H1 (cell line): ENCODE measurements around the gene TMEM154. TPM values are rescaled to one million over a fixed set of nuclear protein-coding genes. Genes with fewer than 3 reads are reported as not detected.

Source experiments
- CTCF ChIA-PET: fragments of 300-600 bp; sonication (Branson Sonifier 250); formaldehyde crosslinking; loops from one replicate; lab custom pipeline; 2021; ENCODE audit not compliant: partially characterized antibody; lab: Charles Lee
- POLR2A ChIA-PET: fragments of 300-600 bp; sonication (Branson Sonifier 250); formaldehyde crosslinking; loops from one replicate; lab custom pipeline; 2021; ENCODE audit warnings: inconsistent platforms; ENCODE audit not compliant: partially characterized antibody; lab: Charles Lee
- DNase-seq, 2 experiments: peaks; one replicate each; pipeline versions ENCODE4 v3.0.0 to v3.0.0-alpha.2; 2010 to 2022; ENCODE audit warnings: low spot score in 2 of 2, low read depth in 1 of 2, mixed read lengths in 1 of 2
- FAIRE-seq: peaks from 2 replicates; lab custom pipeline; 2011; peaks lifted over from hg19 to GRCh38; lab: Jason Lieb, UNC
- H2AFZ ChIP-seq: 2 replicates; pipeline ENCODE4 v1.8.1; 2012; ENCODE audit warnings: low read length, inconsistent platforms
- H2AK5ac ChIP-seq: 2 replicates; pipeline ENCODE4 v1.6.1; 2013; ENCODE audit warnings: low read depth, low read length
- H2BK120ac ChIP-seq: replicated peaks from 2 replicates; pipeline ENCODE3; 2013; ENCODE audit warnings: low read depth, low read length, inconsistent platforms
- H2BK12ac ChIP-seq: 2 replicates; pipeline ENCODE4 v1.6.1; 2013; ENCODE audit warnings: low read depth, low read length
- H2BK15ac ChIP-seq: 2 replicates; pipeline ENCODE4 v1.6.1; 2013; ENCODE audit warnings: low read length
- H2BK20ac ChIP-seq: 2 replicates; pipeline ENCODE4 v1.6.1; 2013; ENCODE audit warnings: low read length
- H2BK5ac ChIP-seq: 2 replicates; pipeline ENCODE4 v1.6.1; 2013; ENCODE audit warnings: low read depth, low read length
- H3K14ac ChIP-seq: 2 replicates; pipeline ENCODE4 v1.6.1; 2013; ENCODE audit warnings: inconsistent platforms; ENCODE audit not compliant: insufficient read length
- H3K18ac ChIP-seq: 2 replicates; pipeline ENCODE4 v1.6.1; 2013; ENCODE audit warnings: low read length; ENCODE audit errors: extremely low read depth
- H3K23ac ChIP-seq: 2 replicates; pipeline ENCODE4 v1.6.1; 2013; ENCODE audit warnings: inconsistent platforms; ENCODE audit not compliant: insufficient read length
- H3K23me2 ChIP-seq: 2 replicates; pipeline ENCODE4 v1.6.1; 2013; ENCODE audit warnings: low read depth, low read length
- H3K27ac ChIP-seq: 2 replicates; pipeline ENCODE4 v1.6.1; 2011; ENCODE audit warnings: low read depth, low read length, inconsistent platforms
- H3K27me3 ChIP-seq, 4 experiments: replicated peaks in 1 of 4; 1 replicate in 1 of 4; 2 replicates in 3 of 4; pipeline versions ENCODE4 v1.6.1 to v1.8.1; 2011 to 2013; ENCODE audit warnings: low read length in 3 of 4, mild to moderate bottlenecking in 3 of 4, inconsistent platforms in 2 of 4, mixed read lengths in 2 of 4, moderate library complexity in 1 of 4; ENCODE audit not compliant: control insufficient read depth in 3 of 4, insufficient read depth in 3 of 4; ENCODE audit errors: extremely low read depth in 1 of 4
- H3K36me3 ChIP-seq, 4 experiments: 2 replicates each; pipeline versions ENCODE4 v1.6.1 to v1.8.1; 2011 to 2013; ENCODE audit warnings: mild to moderate bottlenecking in 4 of 4, low read length in 3 of 4, moderate library complexity in 2 of 4, control low read depth in 1 of 4, inconsistent platforms in 1 of 4; ENCODE audit not compliant: insufficient read depth in 4 of 4, control insufficient read depth in 2 of 4
- H3K4ac ChIP-seq: replicated peaks from 2 replicates; pipeline ENCODE3; 2013; ENCODE audit warnings: low read length, low read depth, mixed read lengths, inconsistent platforms; ENCODE audit not compliant: insufficient read length
- H3K4me1 ChIP-seq, 4 experiments: replicated peaks in 1 of 4; 1 replicate in 1 of 4; 2 replicates in 3 of 4; pipeline versions ENCODE4 v1.6.1 to v1.8.1; 2011 to 2013; ENCODE audit warnings: low read length in 3 of 4, inconsistent platforms in 2 of 4, mixed read lengths in 1 of 4; ENCODE audit not compliant: insufficient read depth in 4 of 4, control insufficient read depth in 3 of 4
- H3K4me2 ChIP-seq, 2 experiments: 2 replicates each; pipeline versions ENCODE4 v1.6.1 to v1.8.1; 2011 to 2013; ENCODE audit warnings: low read depth in 2 of 2, low read length in 2 of 2, control low read depth in 1 of 2, inconsistent platforms in 1 of 2, mild to moderate bottlenecking in 1 of 2; ENCODE audit not compliant: insufficient read depth in 1 of 2
- H3K4me3 ChIP-seq, 4 experiments: fragments of 200-600, 300-600 bp in 1 of 4; sonication (generic), shearing (Covaris generic), sonication (Bioruptor Twin) in 1 of 4; 2 replicates each; pipeline versions ENCODE4 v1.5.1 to v1.8.1; 2011 to 2016; ENCODE audit warnings: low read length in 4 of 4, low read depth in 3 of 4, control low read depth in 2 of 4, inconsistent platforms in 2 of 4, mild to moderate bottlenecking in 2 of 4, mixed read lengths in 1 of 4, moderate library complexity in 1 of 4; ENCODE audit not compliant: insufficient read depth in 2 of 4; ENCODE audit errors: extremely low read depth in 1 of 4
- H3K56ac ChIP-seq: replicated peaks from 2 replicates; pipeline ENCODE3; 2013; ENCODE audit warnings: low read depth, mild to moderate bottlenecking, mixed read lengths, low read length, inconsistent platforms; ENCODE audit not compliant: insufficient read length
- H3K79me1 ChIP-seq: 2 replicates; pipeline ENCODE4 v1.6.1; 2013; ENCODE audit warnings: low read depth, low read length, control low read depth
- H3K79me2 ChIP-seq, 2 experiments: 2 replicates each; pipeline versions ENCODE4 v1.6.1 to v1.8.1; 2012 to 2013; ENCODE audit warnings: low read length in 2 of 2, mild to moderate bottlenecking in 2 of 2, inconsistent platforms in 1 of 2; ENCODE audit not compliant: insufficient read depth in 2 of 2, control insufficient read depth in 1 of 2
- H3K9ac ChIP-seq, 4 experiments: replicated peaks in 1 of 4; 1 replicate in 1 of 4; 2 replicates in 3 of 4; pipeline versions ENCODE4 v1.6.1 to v1.8.1; 2011 to 2013; ENCODE audit warnings: low read depth in 3 of 4, low read length in 3 of 4, control low read depth in 2 of 4, mild to moderate bottlenecking in 2 of 4, moderate library complexity in 2 of 4, inconsistent platforms in 1 of 4; ENCODE audit errors: extremely low read depth in 1 of 4
- H3K9me3 ChIP-seq, 2 experiments: 2 replicates each; pipeline versions ENCODE4 v1.6.1 to v1.8.1; 2012 to 2013; ENCODE audit warnings: mild to moderate bottlenecking in 2 of 2, moderate library complexity in 2 of 2, control low read depth in 1 of 2, inconsistent platforms in 1 of 2, low read depth in 1 of 2, low read length in 1 of 2, mixed read lengths in 1 of 2; ENCODE audit not compliant: insufficient read depth in 2 of 2
- H4K20me1 ChIP-seq, 2 experiments: replicated peaks in 1 of 2; 2 replicates each; pipeline versions ENCODE3 to v1.8.1; 2011 to 2013; ENCODE audit warnings: inconsistent platforms in 2 of 2, low read length in 2 of 2, mild to moderate bottlenecking in 1 of 2; ENCODE audit not compliant: insufficient read depth in 2 of 2, control insufficient read depth in 1 of 2
- H4K5ac ChIP-seq: 2 replicates; pipeline ENCODE4 v1.6.1; 2013; ENCODE audit warnings: low read length, low read depth, mixed read lengths, inconsistent platforms; ENCODE audit not compliant: insufficient read length
- H4K8ac ChIP-seq: 2 replicates; pipeline ENCODE4 v1.8.0; 2013; ENCODE audit warnings: mild to moderate bottlenecking, moderate library complexity, low read length, inconsistent platforms; ENCODE audit not compliant: insufficient read depth; ENCODE audit errors: extremely low read depth
- H4K91ac ChIP-seq: replicated peaks from 2 replicates; pipeline ENCODE3; 2013; ENCODE audit warnings: low read length, mixed read lengths, inconsistent platforms; ENCODE audit not compliant: insufficient read length
- CEBPB ChIP-seq: IDR thresholded peaks from 2 replicates; pipeline ENCODE4 v1.6.1; 2012; ENCODE audit warnings: low read depth, low read length
- SAP30 ChIP-seq: fragments of 300-600 bp; sonication (generic); IDR thresholded peaks from 2 replicates; pipeline ENCODE4 v1.7.1; 2012; ENCODE audit warnings: low read length, moderate library complexity, mild to moderate bottlenecking, inconsistent platforms; ENCODE audit not compliant: insufficient read depth, insufficient replicate concordance
- SP4 ChIP-seq: IDR thresholded peaks from 2 replicates; pipeline ENCODE4 v1.6.1; 2012; ENCODE audit warnings: low read length, inconsistent platforms
- WGBS, 2 experiments: shearing (Covaris generic) in 1 of 2; methylation state at CpG; one replicate each; pipeline versions ENCODE4 v1.1.6 to v1.1.7; 2013 to 2015; ENCODE audit warnings: low lambda C conversion rate in 2 of 2, mixed read lengths in 2 of 2, inconsistent platforms in 1 of 2, low coverage in 1 of 2, missing lambda C conversion rate in 1 of 2; ENCODE audit not compliant: insufficient replicate concordance in 2 of 2, insufficient coverage in 1 of 2, insufficient read length in 1 of 2; ENCODE audit errors: extremely low coverage in 1 of 2, missing lambda C conversion rate in 1 of 2; 5-methylcytosine and 5-hydroxymethylcytosine counted together
- polyA plus RNA-seq, 7 experiments: library from polyadenylated mRNA; depleted of rRNA in 3 of 7; stranded (reverse) in 5 of 7; unstranded in 2 of 7; fragments of >200 nt in 5 of 7; fragments of 200-250 nt in 2 of 7; gene quantifications; 1 replicate in 5 of 7; 2 replicates in 1 of 7; 4 replicates in 1 of 7; pipeline versions ENCODE4 v1.2.1 to v1.2.3, GENCODE V29; 2011 to 2013; ENCODE audit warnings: missing spikeins in 2 of 7, mixed read lengths in 2 of 7
- total RNA-seq: library from RNA; stranded (reverse); fragmentation: NEBNext Ultra II Directional; extraction: Animal tissue kit (Norgen Biotek cat#: 25700); gene quantifications from 2 replicates; pipeline ENCODE4 v1.2.1, GENCODE V29; 2021
- TF ChIP-seq, protein P1 (sequence below): IDR thresholded peaks from 2 replicates; pipeline ENCODE4 v1.6.1; 2011; ENCODE audit warnings: low read depth, mild to moderate bottlenecking, low read length; ENCODE audit not compliant: insufficient read depth

TMEM154 gene
- total and polyA plus RNA-seq, 2 of the 8 experiments (the other 6 are each of a cell fraction or from before 2014, with no cell fraction given): 0.33 to 1.2 TPM

DNA sequence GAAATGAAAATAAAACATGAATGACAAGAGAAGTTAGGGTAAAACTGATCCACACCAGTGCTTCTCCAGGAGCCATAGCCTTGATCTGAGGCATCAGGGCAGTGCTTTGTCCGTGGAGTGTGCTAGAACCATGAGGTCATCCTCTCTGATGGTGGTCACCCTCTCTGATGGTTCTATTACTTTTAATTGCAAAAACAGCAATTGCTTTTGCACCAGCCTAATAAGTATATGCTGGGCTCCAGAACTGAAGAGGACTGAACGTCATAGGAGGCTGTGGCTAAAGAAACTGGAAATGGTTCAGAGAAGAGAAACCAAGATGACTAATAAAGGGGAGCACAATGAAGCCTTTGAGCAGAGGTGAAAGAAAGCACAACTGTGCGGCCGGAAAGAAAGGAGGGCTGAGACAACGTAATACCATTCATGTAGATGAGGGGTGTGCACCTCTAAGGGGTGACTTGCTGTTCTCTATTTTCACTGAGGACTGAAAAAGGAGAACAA, 17.0 kb upstream of the TMEM154 start:
- Histone ChIP-seq H3K14ac (no peak overlapping the region), H3K18ac (0 out of 2 replicates have a peak overlapping the region, but pooled peaks have one; percentile 41), H3K27ac (no peak overlapping the region), H3K56ac (no peak overlapping the region), H2AK5ac (no peak overlapping the region), H2AFZ (no peak overlapping the region), H2BK120ac (peak overlapping the region; percentile 30), H4K20me1 (no peaks in the 10 kb centered on the region), H3K4ac (no peak overlapping the region), H3K4me2 (no peak overlapping the region), H3K79me1 (no peaks in the 10 kb centered on the region), H2BK12ac (no peak overlapping the region), H4K8ac (no peak overlapping the region), H2BK5ac (0 out of 2 replicates have a peak overlapping the region, but pooled peaks have one; percentile 49), H3K36me3 (no peaks in the 10 kb centered on the region; a peak in 1 of 8 replicates), H4K91ac (no peak overlapping the region), H3K4me3 (no peak overlapping the region), H3K23ac (no peak overlapping the region), H3K79me2 (no peaks in the 10 kb centered on the region), H4K5ac (no peak overlapping the region), H3K27me3 (no peaks in the 10 kb centered on the region), H3K9me3 (no peaks in the 10 kb centered on the region), H3K9ac (no peak overlapping the region), H3K4me1 (peaks cover 7 to 11% (median 10%) of the 10 kb centered on the region in 4 experiments; a peak in 6 of 7 replicates), H2BK15ac (no peak overlapping the region), H2BK20ac (peak overlapping the region; percentile 90; the same call in 1 of the 2 replicates), H3K23me2 (no peaks in the 10 kb centered on the region)
- no peak for FAIRE-seq
- no peak for DNase-seq
- POLR2A ChIA-PET: no interaction called here
- CTCF ChIA-PET: interaction anchor here (1.3 kb wide), 1 partner anchor 194 kb away, joined by 3 read pairs; no protein-coding TSS in a partner anchor
- 81% methylated on average over 5 of the region's 5 CpGs; no CpG with 5 or more reads in 1 of the 2 experiments for WGBS, 2 experiments
- TF ChIP-seq SAP30: no peak
- TF ChIP-seq, protein P1, sequence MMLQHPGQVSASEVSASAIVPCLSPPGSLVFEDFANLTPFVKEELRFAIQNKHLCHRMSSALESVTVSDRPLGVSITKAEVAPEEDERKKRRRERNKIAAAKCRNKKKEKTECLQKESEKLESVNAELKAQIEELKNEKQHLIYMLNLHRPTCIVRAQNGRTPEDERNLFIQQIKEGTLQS: no peak
- TF ChIP-seq CEBPB: no peak
- no peak for TF ChIP-seq SP4
